Measurements from ENCODE around the gene SLC28A3.

GRCh38 chr9:84330246-84330645 is 10.3 kb downstream of the SLC28A3 start:
- TF ChIP-seq EZH2 (IDR thresholded peaks at IDR 0.05; ENCODE audit: borderline replicate concordance, low read depth, low read length, poor library complexity, severe bottlenecking) = no peak
- TF ChIP-seq CTCF (conservative IDR thresholded peaks at IDR 0.05; ENCODE audit: low read depth, low read length) = no peak
